Right forelimb (tissue), 1 donor: ENCODE measurements around the gene ARHGAP26.

Experiments used
- DNase-seq: peaks from one replicate; pipeline ENCODE4 v3.0.0-alpha.2; 2018

Gene ARHGAP26

GRCh38 chr5:143204474-143205246 lies 434.5 kb downstream of the ARHGAP26 start:
- no peak for DNase-seq

- no peak for DNase-seq
Measured at GRCh38 chr5:143205386-143205785, 435.2 kb downstream of the ARHGAP26 start.

- DNase-seq: no peak
Measured at GRCh38 chr5:143205883-143206195, 435.7 kb downstream of the ARHGAP26 start.

- no peak for DNase-seq
Measured at GRCh38 chr5:143206196-143207053, 436.2 kb downstream of the ARHGAP26 start.

- no peak for DNase-seq
Measured at GRCh38 chr5:143207058-143207457, 436.9 kb downstream of the ARHGAP26 start.

GRCh38 chr5:143207563-143208364 lies 437.6 kb downstream of the ARHGAP26 start:
- no peak for DNase-seq

- no peak for DNase-seq
Measured at GRCh38 chr5:143208365-143208641, 438.1 kb downstream of the ARHGAP26 start.

- DNase-seq: no peak
Measured at GRCh38 chr5:143208781-143209510, 438.8 kb downstream of the ARHGAP26 start.

- no peak for DNase-seq
Measured at GRCh38 chr5:143209881-143210395, 439.8 kb downstream of the ARHGAP26 start.

- DNase-seq: no peak
Measured at GRCh38 chr5:143210576-143210975, 440.4 kb downstream of the ARHGAP26 start.

GRCh38 chr5:143212261-143212660 lies 442.1 kb downstream of the ARHGAP26 start:
- no peak for DNase-seq

- DNase-seq: no peak
Measured at GRCh38 chr5:143213231-143213850, 443.2 kb downstream of the ARHGAP26 start.

GRCh38 chr5:143213851-143214363 lies 443.7 kb downstream of the ARHGAP26 start:
- no peak for DNase-seq

- DNase-seq: no peak
Measured at GRCh38 chr5:143214458-143214857, 444.3 kb downstream of the ARHGAP26 start.

GRCh38 chr5:143214890-143215289 lies 444.7 kb downstream of the ARHGAP26 start:
- DNase-seq: no peak

GRCh38 chr5:143215690-143216089 lies 445.5 kb downstream of the ARHGAP26 start:
- no peak for DNase-seq

GRCh38 chr5:143216211-143216610 lies 446.0 kb downstream of the ARHGAP26 start:
- no peak for DNase-seq

- DNase-seq: no peak
Measured at GRCh38 chr5:143217065-143217803, 447.1 kb downstream of the ARHGAP26 start.

GRCh38 chr5:143217804-143218160 lies 447.6 kb downstream of the ARHGAP26 start:
- DNase-seq: no peak

- DNase-seq: no peak
Measured at GRCh38 chr5:143218517-143219170, 448.5 kb downstream of the ARHGAP26 start.

- no peak for DNase-seq
Measured at GRCh38 chr5:143219696-143220095, 449.5 kb downstream of the ARHGAP26 start.
